Measurements from ENCODE around the gene ST6GALNAC1.

GRCh38 chr17:76674600-76674999 is 31.0 kb upstream of the ST6GALNAC1 start:
- TF ChIP-seq CTCF (IDR thresholded peaks at IDR 0.05; ENCODE audit: insufficient read depth, low read length, poor library complexity, severe bottlenecking): no peak
- no peak for TF ChIP-seq EZH2phosphoT487 (conservative IDR thresholded peaks at IDR 0.05; ENCODE audit: low read length)
